Panc1 (cell line): Measurements from ENCODE around the gene PYM1.

Experiments used
- TCF7L2 ChIP-seq: IDR thresholded peaks from 2 replicates; pipeline ENCODE4 v1.6.1; 2011; ENCODE audit warnings: mild to moderate bottlenecking, low read depth, low read length, inconsistent platforms
- TF ChIP-seq, protein P1 (sequence below): fragments of 450-650 bp; IDR thresholded peaks from 2 replicates; pipeline ENCODE4 v1.5.1; 2017; ENCODE audit warnings: mild to moderate bottlenecking
- TF ChIP-seq, protein P2 (sequence below), 2 experiments: IDR thresholded peaks; 2 replicates each; pipeline ENCODE4 v1.6.1; 2011 to 2012; ENCODE audit warnings: low read depth in 2 of 2, control low read depth in 1 of 2, low read length in 1 of 2, mild to moderate bottlenecking in 1 of 2, moderate library complexity in 1 of 2; ENCODE audit not compliant: insufficient read depth in 1 of 2

DNA sequence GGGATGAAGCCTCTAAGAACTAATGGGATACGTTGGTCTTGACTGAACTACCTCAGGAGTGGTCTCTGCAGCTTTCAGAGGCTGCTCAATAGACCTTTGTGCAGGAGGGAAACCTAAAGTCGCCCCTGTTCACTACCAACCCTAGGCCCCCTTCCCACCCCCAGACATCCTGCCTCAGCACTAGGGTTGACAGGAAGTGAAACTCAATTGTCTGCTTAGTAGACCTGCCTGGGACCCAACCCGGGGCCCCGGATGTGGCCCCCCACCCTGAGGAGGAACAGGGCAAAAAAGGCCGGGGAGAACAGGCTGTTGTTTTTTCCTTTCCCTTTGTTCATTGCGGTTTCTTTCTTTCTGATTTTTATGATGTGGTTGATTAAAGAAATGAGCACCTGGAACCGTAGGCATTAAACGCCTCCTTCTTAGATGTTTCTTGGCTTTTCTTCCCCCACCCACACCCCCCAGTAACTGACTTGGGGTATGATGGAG, 1.7 kb upstream of the PYM1 start:
- TF ChIP-seq, protein P1, sequence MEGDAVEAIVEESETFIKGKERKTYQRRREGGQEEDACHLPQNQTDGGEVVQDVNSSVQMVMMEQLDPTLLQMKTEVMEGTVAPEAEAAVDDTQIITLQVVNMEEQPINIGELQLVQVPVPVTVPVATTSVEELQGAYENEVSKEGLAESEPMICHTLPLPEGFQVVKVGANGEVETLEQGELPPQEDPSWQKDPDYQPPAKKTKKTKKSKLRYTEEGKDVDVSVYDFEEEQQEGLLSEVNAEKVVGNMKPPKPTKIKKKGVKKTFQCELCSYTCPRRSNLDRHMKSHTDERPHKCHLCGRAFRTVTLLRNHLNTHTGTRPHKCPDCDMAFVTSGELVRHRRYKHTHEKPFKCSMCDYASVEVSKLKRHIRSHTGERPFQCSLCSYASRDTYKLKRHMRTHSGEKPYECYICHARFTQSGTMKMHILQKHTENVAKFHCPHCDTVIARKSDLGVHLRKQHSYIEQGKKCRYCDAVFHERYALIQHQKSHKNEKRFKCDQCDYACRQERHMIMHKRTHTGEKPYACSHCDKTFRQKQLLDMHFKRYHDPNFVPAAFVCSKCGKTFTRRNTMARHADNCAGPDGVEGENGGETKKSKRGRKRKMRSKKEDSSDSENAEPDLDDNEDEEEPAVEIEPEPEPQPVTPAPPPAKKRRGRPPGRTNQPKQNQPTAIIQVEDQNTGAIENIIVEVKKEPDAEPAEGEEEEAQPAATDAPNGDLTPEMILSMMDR: no peak
- TF ChIP-seq, protein P2, sequence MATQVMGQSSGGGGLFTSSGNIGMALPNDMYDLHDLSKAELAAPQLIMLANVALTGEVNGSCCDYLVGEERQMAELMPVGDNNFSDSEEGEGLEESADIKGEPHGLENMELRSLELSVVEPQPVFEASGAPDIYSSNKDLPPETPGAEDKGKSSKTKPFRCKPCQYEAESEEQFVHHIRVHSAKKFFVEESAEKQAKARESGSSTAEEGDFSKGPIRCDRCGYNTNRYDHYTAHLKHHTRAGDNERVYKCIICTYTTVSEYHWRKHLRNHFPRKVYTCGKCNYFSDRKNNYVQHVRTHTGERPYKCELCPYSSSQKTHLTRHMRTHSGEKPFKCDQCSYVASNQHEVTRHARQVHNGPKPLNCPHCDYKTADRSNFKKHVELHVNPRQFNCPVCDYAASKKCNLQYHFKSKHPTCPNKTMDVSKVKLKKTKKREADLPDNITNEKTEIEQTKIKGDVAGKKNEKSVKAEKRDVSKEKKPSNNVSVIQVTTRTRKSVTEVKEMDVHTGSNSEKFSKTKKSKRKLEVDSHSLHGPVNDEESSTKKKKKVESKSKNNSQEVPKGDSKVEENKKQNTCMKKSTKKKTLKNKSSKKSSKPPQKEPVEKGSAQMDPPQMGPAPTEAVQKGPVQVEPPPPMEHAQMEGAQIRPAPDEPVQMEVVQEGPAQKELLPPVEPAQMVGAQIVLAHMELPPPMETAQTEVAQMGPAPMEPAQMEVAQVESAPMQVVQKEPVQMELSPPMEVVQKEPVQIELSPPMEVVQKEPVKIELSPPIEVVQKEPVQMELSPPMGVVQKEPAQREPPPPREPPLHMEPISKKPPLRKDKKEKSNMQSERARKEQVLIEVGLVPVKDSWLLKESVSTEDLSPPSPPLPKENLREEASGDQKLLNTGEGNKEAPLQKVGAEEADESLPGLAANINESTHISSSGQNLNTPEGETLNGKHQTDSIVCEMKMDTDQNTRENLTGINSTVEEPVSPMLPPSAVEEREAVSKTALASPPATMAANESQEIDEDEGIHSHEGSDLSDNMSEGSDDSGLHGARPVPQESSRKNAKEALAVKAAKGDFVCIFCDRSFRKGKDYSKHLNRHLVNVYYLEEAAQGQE (IDR thresholded peaks at IDR 0.05; ENCODE audit: insufficient read depth in 1 of 2, low read depth in 2 of 2, low read length in 1 of 2): no peak
- no peak for TF ChIP-seq TCF7L2
